HEK293T (cell line): ENCODE results near the gene CEP43.

Source experiments
- ARNT ChIP-seq: fragments of 450-650 bp; IDR thresholded peaks from 2 replicates; pipeline ENCODE4 v1.6.1; 2017; ENCODE audit warnings: mild to moderate bottlenecking
- BHLHE40 ChIP-seq: fragments of 450-650 bp; IDR thresholded peaks from 2 replicates; pipeline ENCODE4 v1.6.1; 2016; ENCODE audit warnings: mild to moderate bottlenecking, moderate library complexity, borderline replicate concordance
- FOXK2 ChIP-seq: fragments of 450-650 bp; IDR thresholded peaks from 2 replicates; pipeline ENCODE4 v1.6.1; 2016; ENCODE audit warnings: mild to moderate bottlenecking
- FOXM1 ChIP-seq: fragments of 450-650 bp; IDR thresholded peaks from 2 replicates; pipeline ENCODE4 v1.6.1; 2017; ENCODE audit warnings: mild to moderate bottlenecking, borderline replicate concordance
- HDGF ChIP-seq: fragments of 450-650 bp; IDR thresholded peaks from 2 replicates; pipeline ENCODE4 v1.6.1; 2017; ENCODE audit warnings: antibody characterized with exemption, borderline replicate concordance
- SP1 ChIP-seq: fragments of 450-650 bp; IDR thresholded peaks from 2 replicates; pipeline ENCODE4 v1.6.1; 2017
- SUZ12 ChIP-seq: fragments of 450-650 bp; IDR thresholded peaks from 2 replicates; pipeline ENCODE4 v1.6.1; 2016; ENCODE audit warnings: mild to moderate bottlenecking
- TARDBP ChIP-seq: fragments of 450-650 bp; IDR thresholded peaks from 2 replicates; pipeline ENCODE4 v1.6.1; 2016
- TF ChIP-seq, protein P1 (sequence below): fragments of 450-650 bp; IDR thresholded peaks from 2 replicates; pipeline ENCODE4 v1.6.1; 2016

DNA sequence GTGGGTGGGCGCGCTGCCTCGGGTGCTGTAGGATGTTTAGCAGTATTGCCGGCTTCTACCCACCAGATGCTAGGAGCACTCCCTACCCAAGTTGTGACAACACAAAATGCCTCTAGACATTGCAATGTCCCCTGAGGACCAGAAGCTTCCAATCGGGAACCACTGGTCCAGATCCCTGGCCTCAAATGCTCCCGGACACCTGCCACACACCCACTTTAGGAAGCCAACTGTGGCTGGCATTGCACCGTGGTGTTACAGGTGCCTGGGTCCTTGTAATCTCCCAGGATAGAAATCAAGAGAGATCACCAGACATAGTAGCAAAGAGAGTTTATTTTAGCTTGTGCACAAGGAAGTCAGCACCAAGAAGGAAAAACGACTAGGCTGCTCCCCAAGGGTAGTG lies 27.9 kb upstream of the CEP43 start:
- TF ChIP-seq FOXM1 = no peak
- TF ChIP-seq BHLHE40 = no peak
- TF ChIP-seq HDGF = no peak
- no peak for TF ChIP-seq FOXK2
- TF ChIP-seq, protein P1, sequence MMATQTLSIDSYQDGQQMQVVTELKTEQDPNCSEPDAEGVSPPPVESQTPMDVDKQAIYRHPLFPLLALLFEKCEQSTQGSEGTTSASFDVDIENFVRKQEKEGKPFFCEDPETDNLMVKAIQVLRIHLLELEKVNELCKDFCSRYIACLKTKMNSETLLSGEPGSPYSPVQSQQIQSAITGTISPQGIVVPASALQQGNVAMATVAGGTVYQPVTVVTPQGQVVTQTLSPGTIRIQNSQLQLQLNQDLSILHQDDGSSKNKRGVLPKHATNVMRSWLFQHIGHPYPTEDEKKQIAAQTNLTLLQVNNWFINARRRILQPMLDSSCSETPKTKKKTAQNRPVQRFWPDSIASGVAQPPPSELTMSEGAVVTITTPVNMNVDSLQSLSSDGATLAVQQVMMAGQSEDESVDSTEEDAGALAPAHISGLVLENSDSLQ = no peak
- TF ChIP-seq SP1 = no peak
- TF ChIP-seq ARNT = no peak
- no peak for TF ChIP-seq SUZ12
- TF ChIP-seq TARDBP = no peak
